A673 (cell line): ENCODE data around the gene DCX. TPM values are rescaled to one million over a fixed set of nuclear protein-coding genes. Genes with fewer than 3 reads are reported as not detected.

Source experiments
- BruUV-seq: library from RNA; stranded (reverse); fragments of 400-500 nt; replicated peaks from 2 replicates; lab custom pipeline; 2021; lab: Mats Ljungman, UMichigan
- CTCF ChIA-PET: fragments of 300-600 bp; sonication (Branson Sonifier 250); formaldehyde crosslinking; loops from one replicate; lab custom pipeline; 2022; ENCODE audit warnings: antibody characterized with exemption; lab: Charles Lee
- POLR2A ChIA-PET: fragments of 300-600 bp; sonication (Branson Sonifier 250); formaldehyde crosslinking; loops from one replicate; lab custom pipeline; 2022; ENCODE audit warnings: antibody characterized with exemption; ENCODE audit not compliant: low non-redundant PET; lab: Charles Lee
- DNase-seq: peaks from one replicate; pipeline ENCODE4 v3.0.0-alpha.2; 2015; ENCODE audit warnings: low spot score
- H3K27ac ChIP-seq: fragments of 200-600 bp; sonication (generic); 2 replicates; pipeline ENCODE4 v1.5.1; 2016; ENCODE audit warnings: mixed run types, low read depth, mild to moderate bottlenecking, mixed read lengths, antibody characterized with exemption, low read length; ENCODE audit not compliant: poor library complexity, severe bottlenecking
- H3K27me3 ChIP-seq: fragments of 200-600 bp; sonication (generic); replicated peaks from 2 replicates; pipeline ENCODE4 v1.6.1; 2017; ENCODE audit warnings: mixed run types, low read depth, mild to moderate bottlenecking, mixed read lengths, antibody characterized with exemption, low read length; ENCODE audit not compliant: insufficient read depth, poor library complexity
- H3K36me3 ChIP-seq: fragments of 200-600 bp; sonication (generic); 2 replicates; pipeline ENCODE4 v1.6.1; 2016; ENCODE audit warnings: mixed run types, mild to moderate bottlenecking, mixed read lengths, antibody characterized with exemption, low read length; ENCODE audit not compliant: insufficient read depth, poor library complexity, severe bottlenecking
- H3K4me1 ChIP-seq: fragments of 200-600 bp; sonication (generic); 2 replicates; pipeline ENCODE4 v1.6.1; 2017; ENCODE audit warnings: mixed run types, mild to moderate bottlenecking, mixed read lengths, antibody characterized with exemption, low read length; ENCODE audit not compliant: insufficient read depth, poor library complexity, severe bottlenecking
- H3K4me3 ChIP-seq: fragments of 200-600 bp; sonication (generic); 2 replicates; pipeline ENCODE4 v1.5.1; 2016; ENCODE audit warnings: low read depth, mixed run types, mild to moderate bottlenecking, mixed read lengths, low read length; ENCODE audit not compliant: poor library complexity, severe bottlenecking
- H3K9me3 ChIP-seq: fragments of 200-600 bp; sonication (generic); 2 replicates; pipeline ENCODE4 v1.6.1; 2016; ENCODE audit warnings: mixed run types, low read depth, mild to moderate bottlenecking, mixed read lengths, antibody characterized with exemption, low read length; ENCODE audit not compliant: poor library complexity, severe bottlenecking
- CTCF ChIP-seq: fragments of 300-800, 200-600 bp; sonication (generic); conservative IDR thresholded peaks from 2 replicates; pipeline ENCODE4 v1.5.1; 2017; ENCODE audit warnings: low read depth, mild to moderate bottlenecking, antibody characterized with exemption, low read length, moderate library complexity, mixed read lengths
- EZH2 ChIP-seq: fragments of 200-600 bp; sonication (generic); IDR thresholded peaks from 2 replicates; pipeline ENCODE4 v1.6.1; 2017; ENCODE audit warnings: borderline replicate concordance, low read depth, mild to moderate bottlenecking, mixed read lengths, antibody characterized with exemption, low read length; ENCODE audit not compliant: poor library complexity, severe bottlenecking
- intact Hi-C: fragments of 100-400 bp; cut with micrococcal nuclease; formaldehyde crosslinking; loops from one replicate; pipeline ENCODE4 v1.10.0; 2022; ENCODE audit not compliant: unreplicated experiment
- total RNA-seq: library from RNA; stranded (reverse); gene quantifications from 2 replicates; pipeline ENCODE4 v1.2.3, GENCODE V29; 2021

DCX gene
- total RNA-seq, 1 experiment from 2014 or later = not detected

GRCh38 chrX:111244235-111244750, 167.7 kb downstream of the DCX start:
- POLR2A ChIA-PET = no interaction called here
- Histone ChIP-seq H3K36me3 (no peaks in the 10 kb centered on the region), H3K4me3 (no peak overlapping the region), H3K27me3 (peaks cover 5% of the 10 kb centered on the region), H3K9me3 (no peaks in the 10 kb centered on the region), H3K27ac (no peak overlapping the region), H3K4me1 (no peaks in the 10 kb centered on the region)
- peak; percentile 19 for DNase-seq
- intact Hi-C loops = loop anchor here (2.0 to 10.0 kb wide), 5 partner anchors 75 to 789 kb away; partner anchors contain the start of gene PAK3
- CTCF ChIA-PET = interaction anchor here (0.5 to 1.6 kb wide), 6 partner anchors 74 to 1510 kb away, joined by 3 to 9 read pairs (median 4); no protein-coding TSS in a partner anchor
- no TSS peak for BruUV-seq
- no peak for TF ChIP-seq EZH2
- peak; percentile 61 for TF ChIP-seq CTCF

Other genes with a start within 250 kb of the DCX start
- gene CAPN6, start 141.7 kb downstream of the DCX start, total RNA-seq = 0.24 and 0.28 TPM in 2 replicates
- gene SERTM2, start 99.5 kb upstream of the DCX start, total RNA-seq = not detected in 2 replicates